Loucy (cell line): ENCODE data around the gene SH3PXD2A.

Source experiments
- CTCF ChIP-seq: fragments of 200-600 bp; sonication (generic); conservative IDR thresholded peaks from 2 replicates; pipeline ENCODE4 v1.5.1; 2014; ENCODE audit warnings: mild to moderate bottlenecking, antibody characterized with exemption, low read length
- EZH2phosphoT487 ChIP-seq: fragments of 200-600 bp; IDR thresholded peaks from 2 replicates; pipeline ENCODE4 v1.6.1; 2018; ENCODE audit warnings: antibody characterized with exemption, mild to moderate bottlenecking, moderate library complexity, borderline replicate concordance

DNA sequence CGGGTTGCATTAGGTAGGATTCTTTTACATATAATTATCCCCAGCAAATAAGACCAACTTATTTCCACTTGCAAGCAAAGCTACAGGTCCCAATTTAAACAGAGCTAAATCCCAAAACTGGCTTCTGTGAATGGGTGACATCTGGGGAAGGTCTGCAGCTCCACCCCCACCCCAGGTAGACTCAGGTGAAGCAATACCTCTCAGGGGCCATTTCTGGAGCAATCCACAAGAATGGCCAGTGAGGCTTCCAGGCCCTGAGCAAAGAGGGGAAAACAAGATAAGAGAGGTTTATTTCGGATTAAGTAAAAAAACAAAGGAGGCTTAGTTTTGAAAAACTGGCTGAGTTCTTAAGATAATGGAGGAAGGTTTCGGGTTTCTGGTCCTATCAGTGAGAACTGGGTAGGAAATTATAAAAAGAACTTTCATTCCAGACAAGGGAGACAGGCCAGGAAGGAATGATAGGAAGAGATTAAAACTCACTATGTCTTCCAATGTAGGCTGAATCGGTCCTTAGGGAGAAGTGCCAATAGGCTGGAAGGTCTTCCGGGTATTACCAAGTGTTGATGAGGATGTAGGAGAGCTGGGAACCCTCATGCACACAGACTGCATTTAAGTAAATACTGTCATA is 25.4 kb downstream of the SH3PXD2A start:
- TF ChIP-seq CTCF (no peak), EZH2phosphoT487 (no peak)
